SK-N-SH (cell line): ENCODE results near the gene COL8A1. TPM values are rescaled to one million over a fixed set of nuclear protein-coding genes. Genes with fewer than 3 reads are reported as not detected.

ENCODE experiments used
- CTCF ChIA-PET: fragments of 300-600, 350-600 bp; formaldehyde crosslinking; extraction: SDS; loops from one replicate; lab custom pipeline; 2021; lab: Yijun Ruan, JAX
- POLR2A ChIA-PET: fragments of 350-600 bp; sonication (Branson Sonifier 250); formaldehyde crosslinking; extraction: SDS; loops from one replicate; lab custom pipeline; 2020; ENCODE audit warnings: antibody characterized with exemption, inconsistent platforms; lab: Yijun Ruan, JAX
- DNase-seq: peaks from one replicate; pipeline ENCODE4 v3.0.0; 2012
- H2AFZ ChIP-seq: fragments of 200-600 bp; sonication (generic); 2 replicates; pipeline ENCODE4 v1.8.1; 2016; ENCODE audit warnings: antibody characterized with exemption, mild to moderate bottlenecking, low read depth
- H3F3A ChIP-seq: fragments of 200-600 bp; sonication (generic); replicated peaks from 2 replicates; pipeline ENCODE3; 2016; ENCODE audit warnings: antibody characterized with exemption, mild to moderate bottlenecking; ENCODE audit not compliant: insufficient read depth
- H3K27ac ChIP-seq, 2 experiments: fragments of 200-500 bp in 1 of 2; fragments of 200-600 bp in 1 of 2; sonication (Bioruptor generic) in 1 of 2; sonication (generic), shearing (Covaris generic) in 1 of 2; 2 replicates each; pipeline versions ENCODE4 v1.5.1 to v1.6.1; 2014 to 2016; ENCODE audit warnings: low read depth in 2 of 2, inconsistent platforms in 1 of 2, low read length in 1 of 2, mild to moderate bottlenecking in 1 of 2, mixed read lengths in 1 of 2
- H3K27me3 ChIP-seq: fragments of 200-600 bp; sonication (generic), shearing (Covaris generic); 2 replicates; pipeline ENCODE4 v1.6.1; 2016; ENCODE audit warnings: mixed run types; ENCODE audit not compliant: insufficient read depth
- H3K36me3 ChIP-seq, 2 experiments: fragments of 200-500 bp in 1 of 2; fragments of 200-600 bp in 1 of 2; sonication (Bioruptor generic) in 1 of 2; sonication (generic) in 1 of 2; replicated peaks in 1 of 2; 2 replicates each; pipeline versions ENCODE3 to v1.5.1; 2014 to 2016; ENCODE audit warnings: low read length in 1 of 2, mild to moderate bottlenecking in 1 of 2; ENCODE audit not compliant: insufficient read depth in 2 of 2, control insufficient read depth in 1 of 2
- H3K4me1 ChIP-seq, 2 experiments: fragments of 200-500 bp in 1 of 2; fragments of 200-600 bp in 1 of 2; sonication (Bioruptor generic) in 1 of 2; sonication (generic), shearing (Covaris generic) in 1 of 2; 2 replicates each; pipeline versions ENCODE4 v1.5.1 to v1.6.1; 2014 to 2016; ENCODE audit warnings: low read depth in 1 of 2, low read length in 1 of 2, mixed run types in 1 of 2; ENCODE audit not compliant: insufficient read depth in 2 of 2, control insufficient read depth in 1 of 2
- H3K4me2 ChIP-seq: fragments of 200-600 bp; sonication (generic), shearing (Covaris generic); 2 replicates; pipeline ENCODE4 v1.6.1; 2017; ENCODE audit warnings: mixed run types
- H3K4me3 ChIP-seq, 2 experiments: fragments of 200-500 bp in 1 of 2; fragments of 200-600 bp in 1 of 2; sonication (Bioruptor generic) in 1 of 2; sonication (generic), shearing (Covaris generic) in 1 of 2; 2 replicates each; pipeline versions ENCODE4 v1.5.1 to v1.8.1; 2014 to 2016; ENCODE audit warnings: low read depth in 2 of 2, inconsistent platforms in 1 of 2, low read length in 1 of 2, mild to moderate bottlenecking in 1 of 2, mixed read lengths in 1 of 2, moderate library complexity in 1 of 2
- H3K79me2 ChIP-seq: fragments of 200-600 bp; sonication (generic); 2 replicates; pipeline ENCODE4 v1.8.1; 2017; ENCODE audit warnings: mild to moderate bottlenecking; ENCODE audit not compliant: insufficient read depth
- H3K9ac ChIP-seq: fragments of 200-600 bp; sonication (generic); 2 replicates; pipeline ENCODE4 v1.6.1; 2017; ENCODE audit warnings: mixed run types
- H3K9me2 ChIP-seq: fragments of 200-600 bp; sonication (generic); 2 replicates; pipeline ENCODE4 v1.6.1; 2017; ENCODE audit warnings: mixed run types
- H3K9me3 ChIP-seq: fragments of 200-600 bp; sonication (generic); 2 replicates; pipeline ENCODE4 v1.6.1; 2017; ENCODE audit warnings: mixed run types, mild to moderate bottlenecking, moderate library complexity
- H4K20me1 ChIP-seq: fragments of 200-600 bp; sonication (generic); 2 replicates; pipeline ENCODE4 v1.6.1; 2017; ENCODE audit warnings: mild to moderate bottlenecking, mixed run types; ENCODE audit not compliant: insufficient read depth
- EP300 ChIP-seq, 2 experiments: IDR thresholded peaks; 2 replicates each; pipeline versions ENCODE4 v1.4.0 to v1.6.1; 2012; ENCODE audit warnings: borderline replicate concordance in 1 of 2, low read depth in 1 of 2, low read length in 1 of 2
- EZH2phosphoT487 ChIP-seq: fragments of 200-600 bp; sonication (generic); IDR thresholded peaks from 2 replicates; pipeline ENCODE4 v1.6.1; 2017; ENCODE audit warnings: low read depth, mixed run types, mild to moderate bottlenecking, antibody characterized with exemption, moderate library complexity, borderline replicate concordance
- FOXM1 ChIP-seq: IDR thresholded peaks from 2 replicates; pipeline ENCODE4 v1.4.0; 2012; ENCODE audit warnings: low read depth, mild to moderate bottlenecking
- GABPA ChIP-seq: IDR thresholded peaks from 2 replicates; pipeline ENCODE4 v1.4.0; 2012; ENCODE audit warnings: low read depth, mild to moderate bottlenecking
- GATA2 ChIP-seq: sonication (generic); formaldehyde crosslinking; IDR thresholded peaks from 2 replicates; pipeline ENCODE4 v1.5.0; 2020; ENCODE audit warnings: mild to moderate bottlenecking, missing genetic modification reagents
- JUND ChIP-seq: IDR thresholded peaks from 2 replicates; pipeline ENCODE4 v1.4.0; 2012
- RAD21 ChIP-seq: IDR thresholded peaks from 2 replicates; pipeline ENCODE4 v1.6.1; 2012; ENCODE audit warnings: mild to moderate bottlenecking, low read length
- REST ChIP-seq: IDR thresholded peaks from 2 replicates; pipeline ENCODE4 v1.6.1; 2012; ENCODE audit warnings: mild to moderate bottlenecking, low read depth, low read length, moderate library complexity
- SIN3A ChIP-seq: IDR thresholded peaks from 2 replicates; pipeline ENCODE4 v1.6.1; 2012; ENCODE audit warnings: low read depth, mild to moderate bottlenecking, low read length, moderate library complexity, borderline replicate concordance
- TAF1 ChIP-seq: IDR thresholded peaks from 2 replicates; pipeline ENCODE4 v1.6.1; 2012; ENCODE audit warnings: low read depth, mild to moderate bottlenecking, low read length, moderate library complexity, borderline replicate concordance
- TCF12 ChIP-seq: IDR thresholded peaks from 2 replicates; pipeline ENCODE4 v1.4.0; 2012
- TEAD4 ChIP-seq: IDR thresholded peaks from 2 replicates; pipeline ENCODE4 v1.4.0; 2012; ENCODE audit warnings: mild to moderate bottlenecking, borderline replicate concordance; ENCODE audit not compliant: insufficient read depth
- USF2 ChIP-seq: fragments of 150-350 bp; IDR thresholded peaks from 2 replicates; pipeline ENCODE4 v1.6.1; 2017; ENCODE audit warnings: antibody characterized with exemption, low read length, low read depth, borderline replicate concordance
- WGBS: methylation state at CpG from one replicate; pipeline ENCODE4 v1.1.6; 2017; ENCODE audit warnings: low lambda C conversion rate; 5-methylcytosine and 5-hydroxymethylcytosine counted together
- polyA plus RNA-seq, 3 experiments: library from polyadenylated mRNA; depleted of rRNA; stranded (reverse); fragments of >200 nt; gene quantifications; 2 replicates each; pipeline ENCODE4 v1.2.3, GENCODE V29; 2012
- TF ChIP-seq, protein P1 (sequence below): IDR thresholded peaks from 2 replicates; pipeline ENCODE4 v1.4.0; 2012; ENCODE audit warnings: low read depth, borderline replicate concordance

The COL8A1 gene
- polyA plus RNA-seq, 1 of the 3 experiments (the other 2 are of a cell fraction): 4.0 TPM

DNA sequence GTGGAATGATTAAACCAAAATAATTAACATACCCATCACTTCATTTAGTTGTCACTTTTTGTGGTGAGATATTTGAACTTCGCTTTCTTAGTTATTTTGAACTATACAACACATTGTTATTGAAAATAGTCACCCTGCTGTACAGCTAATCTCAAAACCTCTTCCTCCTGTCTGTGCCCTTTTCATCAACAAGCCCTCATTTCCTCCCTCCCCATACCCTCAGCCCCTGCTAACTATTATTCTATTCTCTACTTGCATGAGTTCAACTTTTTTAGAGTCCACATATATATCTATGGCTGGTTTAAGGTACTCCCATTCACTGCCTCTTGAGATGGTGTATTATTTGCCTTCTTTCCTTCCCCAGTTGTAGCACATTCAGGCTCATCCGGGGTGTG is 32.2 kb downstream of the COL8A1 start:
- H3K9me3 ChIP-seq: no peaks in the 10 kb centered on the region
- no peaks in the 10 kb centered on the region for H3K79me2 ChIP-seq

More for the DNA sequence above, 32.2 kb downstream of the COL8A1 start:
- Histone ChIP-seq H3K4me2 (no peak overlapping the region), H4K20me1 (no peaks in the 10 kb centered on the region)
- POLR2A ChIA-PET: no interaction called here
- TF ChIP-seq GATA2 (CRISPR knock-in tag): no peak
- TF ChIP-seq EZH2phosphoT487: no peak
- TF ChIP-seq GABPA: no peak
- TF ChIP-seq TAF1: no peak
- no peak for TF ChIP-seq FOXM1
- TF ChIP-seq SIN3A: no peak
- no peak for TF ChIP-seq USF2
- TF ChIP-seq, protein P1, sequence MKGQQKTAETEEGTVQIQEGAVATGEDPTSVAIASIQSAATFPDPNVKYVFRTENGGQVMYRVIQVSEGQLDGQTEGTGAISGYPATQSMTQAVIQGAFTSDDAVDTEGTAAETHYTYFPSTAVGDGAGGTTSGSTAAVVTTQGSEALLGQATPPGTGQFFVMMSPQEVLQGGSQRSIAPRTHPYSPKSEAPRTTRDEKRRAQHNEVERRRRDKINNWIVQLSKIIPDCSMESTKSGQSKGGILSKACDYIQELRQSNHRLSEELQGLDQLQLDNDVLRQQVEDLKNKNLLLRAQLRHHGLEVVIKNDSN: no peak
- TF ChIP-seq REST: no peak
- TF ChIP-seq JUND: no peak
- no peak for TF ChIP-seq EP300 (IDR thresholded peaks at IDR 0.05; ENCODE audit: borderline replicate concordance in 1 of 2, low read depth in 1 of 2, low read length in 1 of 2)
- TF ChIP-seq RAD21: no peak
- no peak for TF ChIP-seq TEAD4
- no peak for TF ChIP-seq TCF12
- TF ChIP-seq, all 33 proteins: peak for 0
- CTCF ChIA-PET: interaction anchor here (1.0 kb wide), 1 partner anchor 10 kb away, joined by 3 read pairs; no protein-coding TSS in a partner anchor
- H2AFZ ChIP-seq: no peak overlapping the region
- H3K9me2 ChIP-seq: no peaks in the 10 kb centered on the region
- H3K4me3 ChIP-seq: no peak overlapping the region
- 3% methylated on average over 2 of the region's 2 CpGs for WGBS
- DNase-seq: no peak
- peaks cover under 1% of the 10 kb centered on the region; the same call in 1 of the 2 replicates for H3K27me3 ChIP-seq
- H3K4me1 ChIP-seq: peaks cover 0 to 2% of the 10 kb centered on the region in 2 experiments; a peak in 1 of 4 replicates
- no peaks in the 10 kb centered on the region for H3F3A ChIP-seq
- no peak overlapping the region for H3K9ac ChIP-seq
- H3K27ac ChIP-seq: no peak overlapping the region
- H3K36me3 ChIP-seq: no peaks in the 10 kb centered on the region
